Thyroid gland (tissue), 4 donors: ENCODE data around the gene CCDC38.

Experiments
- POLR2A ChIP-seq, 2 donors: fragments of 450-650 bp; IDR thresholded peaks; one replicate each; pipeline ENCODE4 v1.6.1; 2017; ENCODE audit warnings: antibody characterized with exemption in 2 of 2, mild to moderate bottlenecking in 2 of 2, moderate library complexity in 1 of 2
- TF ChIP-seq, protein P1 (sequence below), 6 experiments: fragments of 200-600 bp in 3 of 6; fragments of 450-650 bp in 3 of 6; sonication (generic) in 3 of 6; IDR thresholded peaks; one replicate each; pipeline ENCODE4 v1.5.1; 2016 to 2019; ENCODE audit warnings: antibody characterized with exemption in 6 of 6, mild to moderate bottlenecking in 2 of 6, inconsistent platforms in 1 of 6, moderate library complexity in 1 of 6

DNA sequence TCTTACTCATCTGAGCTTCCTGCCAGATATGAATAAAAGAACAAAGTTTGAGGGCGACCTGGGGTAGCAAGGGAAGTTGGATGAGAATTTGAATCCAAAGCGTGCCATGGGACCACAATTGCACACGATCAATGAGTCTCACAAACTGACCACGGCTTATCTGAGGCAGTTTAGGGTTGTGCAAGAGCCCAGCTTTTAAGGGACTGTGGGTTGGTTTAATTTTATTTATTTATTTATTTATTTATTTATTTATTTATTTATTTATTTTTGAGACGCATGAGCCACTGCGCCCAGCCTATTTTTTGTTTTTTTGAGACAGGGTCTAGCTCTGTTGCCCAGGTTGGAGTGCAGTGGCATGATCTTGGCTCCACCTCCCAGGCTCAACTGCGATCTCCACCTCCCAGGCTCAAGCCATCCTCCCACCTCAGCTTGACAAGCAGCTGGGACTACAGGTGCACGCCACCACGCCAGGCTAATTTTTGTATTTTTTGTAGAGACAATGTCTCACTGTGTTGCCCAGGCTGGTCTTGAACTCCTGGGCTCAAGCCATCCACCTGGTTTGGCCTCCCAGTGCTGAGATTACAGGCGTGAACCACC, 1.8 kb upstream of the CCDC38 start:
- TF ChIP-seq POLR2A (IDR thresholded peaks at IDR 0.05): no peak
- TF ChIP-seq, protein P1, sequence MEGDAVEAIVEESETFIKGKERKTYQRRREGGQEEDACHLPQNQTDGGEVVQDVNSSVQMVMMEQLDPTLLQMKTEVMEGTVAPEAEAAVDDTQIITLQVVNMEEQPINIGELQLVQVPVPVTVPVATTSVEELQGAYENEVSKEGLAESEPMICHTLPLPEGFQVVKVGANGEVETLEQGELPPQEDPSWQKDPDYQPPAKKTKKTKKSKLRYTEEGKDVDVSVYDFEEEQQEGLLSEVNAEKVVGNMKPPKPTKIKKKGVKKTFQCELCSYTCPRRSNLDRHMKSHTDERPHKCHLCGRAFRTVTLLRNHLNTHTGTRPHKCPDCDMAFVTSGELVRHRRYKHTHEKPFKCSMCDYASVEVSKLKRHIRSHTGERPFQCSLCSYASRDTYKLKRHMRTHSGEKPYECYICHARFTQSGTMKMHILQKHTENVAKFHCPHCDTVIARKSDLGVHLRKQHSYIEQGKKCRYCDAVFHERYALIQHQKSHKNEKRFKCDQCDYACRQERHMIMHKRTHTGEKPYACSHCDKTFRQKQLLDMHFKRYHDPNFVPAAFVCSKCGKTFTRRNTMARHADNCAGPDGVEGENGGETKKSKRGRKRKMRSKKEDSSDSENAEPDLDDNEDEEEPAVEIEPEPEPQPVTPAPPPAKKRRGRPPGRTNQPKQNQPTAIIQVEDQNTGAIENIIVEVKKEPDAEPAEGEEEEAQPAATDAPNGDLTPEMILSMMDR (IDR thresholded peaks at IDR 0.05): no peak
